Stimulated activated CD4-positive, alpha-beta T cell treated with anti-CD3 and anti-CD28 coated beads, TNF-alpha, amount 100 ng/mL, for 4 hours (primary cell): ENCODE results near the gene PTPRD.
"Not testable (repeated sequence)": the region's sequence is repeated elsewhere in the genome, so short reads cannot be mapped to it uniquely, and the experiment has no call there.

Experiments
- DNase-seq, 3 experiments: peaks; one replicate each; pipeline ENCODE4 v3.0.0-alpha.2; 2020; ENCODE audit warnings: low read depth in 3 of 3

The PTPRD gene

GRCh38 chr9:9310743-9311142 lies 1302.1 kb downstream of the PTPRD start:
- not testable (repeated sequence) for DNase-seq

GRCh38 chr9:9305600-9305999 lies 1307.2 kb downstream of the PTPRD start:
- no peak for DNase-seq

- DNase-seq = no peak
Observed at GRCh38 chr9:9299134-9299533, 1313.7 kb downstream of the PTPRD start.

GRCh38 chr9:9286001-9286400 lies 1326.8 kb downstream of the PTPRD start:
- DNase-seq = no peak

DNA sequence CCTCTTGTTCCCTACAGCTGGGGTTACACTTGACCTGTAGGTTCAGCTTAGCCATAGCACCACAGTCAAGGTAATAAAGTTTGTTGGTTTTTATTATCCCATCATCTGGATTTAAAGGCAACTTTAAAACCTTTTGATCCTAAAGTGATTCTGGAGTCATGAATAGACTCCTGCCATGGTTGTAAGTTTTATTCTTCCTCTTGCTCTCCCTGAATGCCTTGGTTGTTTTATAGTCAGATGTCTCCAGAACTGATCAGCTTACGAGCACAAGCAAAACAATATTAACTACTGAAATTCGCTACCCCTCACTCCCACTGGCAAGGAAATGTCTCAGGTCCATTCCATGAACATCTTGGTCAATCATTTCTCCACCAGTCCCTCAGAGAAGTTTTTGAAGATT lies 1328.6 kb downstream of the PTPRD start:
- no peak for DNase-seq

- no peak for DNase-seq
Observed at GRCh38 chr9:9283159-9283986, 1329.4 kb downstream of the PTPRD start.

DNA sequence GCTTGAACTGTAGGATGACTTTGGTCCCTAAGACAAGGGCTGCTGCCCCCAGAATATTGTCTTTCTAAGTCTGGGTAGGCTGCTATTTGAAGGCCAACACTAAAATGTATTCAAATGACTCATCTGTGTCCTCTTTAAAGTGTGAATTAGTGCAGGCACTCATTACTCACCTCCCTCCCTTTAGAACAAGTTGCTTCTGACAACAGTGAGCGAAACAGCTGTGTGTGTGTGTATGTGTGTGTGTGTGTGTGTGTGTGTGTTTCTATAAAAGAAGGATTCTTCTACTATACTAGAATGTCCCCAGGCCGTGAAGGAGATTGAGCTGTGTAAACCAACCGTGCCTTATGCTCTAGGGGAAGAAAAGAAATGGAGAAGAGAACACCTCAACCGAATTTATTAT lies 1337.2 kb downstream of the PTPRD start:
- no peak for DNase-seq

DNA sequence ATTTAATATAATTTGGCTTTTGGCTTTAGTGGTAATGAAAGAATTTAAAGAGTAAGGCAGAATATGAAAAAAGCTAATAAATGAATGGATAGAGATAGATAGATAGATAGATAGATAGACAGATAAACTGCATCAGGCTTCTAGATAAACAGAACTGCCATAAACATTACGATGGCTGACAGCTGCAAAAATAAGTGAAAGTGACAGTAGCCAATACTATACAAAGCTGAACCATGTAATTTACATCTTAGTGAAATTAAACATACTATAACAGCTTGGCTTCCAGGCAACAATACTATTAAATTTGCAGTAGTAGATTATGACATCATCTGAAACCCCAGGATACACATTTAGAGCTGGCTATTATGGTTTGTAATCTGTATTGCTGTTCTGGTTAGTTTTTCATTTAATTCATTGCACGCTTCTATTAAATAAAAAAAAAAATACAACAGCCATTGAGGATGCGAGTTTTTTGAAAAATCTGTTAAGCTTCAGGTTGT lies 1354.8 kb downstream of the PTPRD start:
- no peak for DNase-seq

DNA sequence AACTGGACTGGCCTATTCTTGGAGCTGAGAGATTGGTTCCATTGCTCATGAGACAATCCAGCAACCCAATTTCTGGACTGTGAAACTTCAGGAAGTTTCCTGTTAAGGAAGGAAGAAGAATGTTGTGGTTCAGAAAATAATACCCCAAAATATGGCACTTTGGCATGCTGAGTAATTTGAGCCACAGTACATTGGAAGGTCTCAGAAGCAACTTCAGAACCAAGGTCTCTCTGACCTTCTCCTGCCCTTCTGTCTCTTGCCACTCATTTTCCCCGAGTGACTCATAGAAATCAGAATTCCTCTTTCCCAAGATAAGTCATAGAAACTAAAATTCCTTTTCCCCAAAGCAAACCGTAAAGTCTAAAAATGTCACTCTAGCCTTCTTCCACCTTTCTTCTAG lies 1366.1 kb downstream of the PTPRD start:
- no peak for DNase-seq

- DNase-seq = no peak
Observed at GRCh38 chr9:9231946-9232345, 1380.9 kb downstream of the PTPRD start.

DNA sequence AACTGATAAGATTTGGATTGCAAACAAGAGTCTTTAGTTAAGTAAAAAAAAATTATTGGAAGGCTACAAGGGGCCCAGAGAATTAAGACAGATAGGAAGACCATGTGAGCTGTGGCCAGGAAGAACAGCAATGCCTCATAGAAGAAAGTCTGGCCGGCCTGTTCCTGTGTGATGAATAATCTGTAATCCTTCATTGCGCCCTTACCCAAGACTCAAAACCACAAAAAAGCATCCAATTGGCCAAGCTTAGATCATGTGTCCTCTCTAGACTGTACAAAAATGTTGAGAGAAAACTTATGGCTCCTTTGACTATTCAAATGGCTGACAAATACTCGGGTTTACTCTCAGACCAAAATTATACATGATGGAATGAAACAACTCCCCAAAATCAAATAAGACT lies 1383.5 kb downstream of the PTPRD start:
- DNase-seq = no peak

DNA sequence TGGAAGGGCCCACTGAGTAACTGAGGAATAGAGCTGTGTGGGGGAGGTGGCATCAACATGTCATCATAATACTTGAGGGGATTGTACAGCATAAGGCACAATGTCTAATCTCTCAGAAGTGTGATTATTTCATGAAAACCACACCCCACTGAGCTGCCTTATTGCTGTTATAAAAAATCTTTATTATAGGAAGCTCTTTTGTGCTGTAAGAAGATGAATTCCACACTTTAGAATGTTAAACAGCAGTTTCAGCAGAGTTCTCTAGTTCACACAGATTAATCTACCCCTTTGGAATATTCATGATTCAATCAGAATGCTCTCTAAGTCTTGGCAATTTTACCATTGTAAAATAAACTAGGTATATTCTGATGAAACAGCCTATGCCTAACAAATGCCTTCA lies 1389.6 kb downstream of the PTPRD start:
- no peak for DNase-seq

- no peak for DNase-seq
Observed at GRCh38 chr9:9222730-9223129, 1390.1 kb downstream of the PTPRD start.

GRCh38 chr9:9216934-9217333 lies 1395.9 kb downstream of the PTPRD start:
- no peak for DNase-seq

DNA sequence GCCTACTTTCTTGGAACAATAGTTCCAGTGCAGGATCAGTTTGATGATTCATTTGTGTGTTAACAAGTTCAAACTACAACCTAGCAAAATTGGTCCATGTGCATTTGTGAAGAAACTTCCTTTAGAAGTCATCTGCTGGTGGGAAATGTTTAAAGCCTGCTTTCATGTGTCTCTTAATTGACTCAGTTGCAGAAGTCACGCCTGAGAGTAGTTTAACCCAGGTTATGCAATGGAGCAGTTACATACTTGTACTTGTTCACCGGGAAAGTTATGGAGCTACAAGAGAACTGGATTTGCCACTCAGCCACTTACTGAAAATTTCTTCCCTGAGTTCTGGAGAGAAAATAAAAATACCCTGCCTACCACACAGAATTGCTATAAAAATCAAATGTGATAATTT lies 1397.8 kb downstream of the PTPRD start:
- DNase-seq = no peak

DNA sequence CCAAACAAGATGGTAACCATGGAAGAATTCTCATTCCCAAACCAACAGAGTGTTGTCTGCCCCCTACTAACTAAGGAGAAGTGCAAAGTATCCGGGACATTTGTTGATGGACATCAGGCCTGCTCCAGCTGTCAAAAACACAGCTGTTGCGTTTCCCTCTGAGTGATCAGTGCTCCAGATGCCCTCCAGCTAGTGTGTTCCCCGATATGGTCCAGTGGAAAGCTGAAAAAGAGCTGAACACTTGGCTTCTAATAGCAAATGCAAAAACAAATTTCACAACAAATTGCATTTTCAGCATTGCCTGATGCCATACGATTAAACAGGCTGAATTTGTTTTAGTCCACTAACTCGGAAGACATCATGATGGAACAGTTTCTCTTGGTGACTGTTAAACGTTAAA lies 1398.7 kb downstream of the PTPRD start:
- DNase-seq = no peak

- no peak for DNase-seq
Observed at GRCh38 chr9:9212963-9213362, 1399.8 kb downstream of the PTPRD start.

DNA sequence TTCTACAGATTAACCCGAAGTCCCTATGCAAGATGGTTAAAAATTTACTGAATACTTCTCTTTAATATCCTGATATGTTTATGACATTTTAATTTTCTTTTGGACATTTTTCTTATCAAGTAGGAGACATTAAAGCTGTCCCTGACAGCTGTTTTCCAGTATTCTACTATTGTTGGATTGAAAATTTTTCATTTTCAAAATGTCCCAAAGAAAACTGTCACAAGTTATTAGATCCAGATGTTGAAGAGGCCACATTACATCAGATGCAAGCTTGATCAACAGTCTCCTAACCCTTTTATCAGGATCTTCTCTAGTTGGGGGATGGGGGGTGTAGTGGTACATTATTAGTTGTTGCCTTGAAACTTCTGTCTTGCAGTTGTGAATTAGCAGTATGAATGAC lies 1410.5 kb downstream of the PTPRD start:
- DNase-seq = no peak

- no peak for DNase-seq
Observed at GRCh38 chr9:9186086-9186485, 1426.7 kb downstream of the PTPRD start.

DNA sequence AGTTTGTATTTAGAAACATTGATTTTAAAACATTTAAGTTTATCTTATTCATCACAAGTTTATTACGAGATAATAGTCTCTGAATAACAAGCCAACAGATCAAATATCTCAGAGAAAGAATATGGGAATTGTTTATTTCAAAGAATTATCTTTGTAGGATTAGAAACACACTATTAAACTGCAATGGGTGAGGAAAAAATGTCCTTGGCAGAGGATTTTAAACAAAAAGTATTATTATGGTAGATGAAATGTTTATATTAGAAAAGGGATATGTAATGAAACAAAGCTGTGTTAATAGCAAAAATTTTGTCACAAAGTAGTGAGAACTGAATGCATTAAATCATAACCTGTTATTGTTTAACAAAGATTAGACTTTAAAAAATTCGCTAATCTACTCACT lies 1430.4 kb downstream of the PTPRD start:
- no peak for DNase-seq

DNA sequence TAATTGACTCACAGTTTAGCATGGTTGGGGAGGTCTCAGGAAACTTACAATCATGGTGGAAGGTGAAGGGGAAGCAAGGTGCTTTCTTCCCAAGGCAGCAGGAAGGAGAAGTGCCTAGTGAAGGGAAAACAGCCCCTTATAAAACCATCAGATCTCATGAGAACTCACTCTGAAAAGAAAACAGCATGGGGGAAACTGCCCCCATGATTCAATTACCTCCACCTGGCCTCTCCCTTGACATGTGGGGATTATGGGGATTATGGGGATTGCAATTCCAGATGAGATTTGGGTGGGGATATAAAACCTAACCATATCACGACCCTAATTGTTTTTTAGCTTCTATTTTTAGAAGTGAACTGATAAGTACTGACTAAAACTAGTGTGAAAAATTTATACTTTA lies 1435.7 kb downstream of the PTPRD start:
- no peak for DNase-seq

DNA sequence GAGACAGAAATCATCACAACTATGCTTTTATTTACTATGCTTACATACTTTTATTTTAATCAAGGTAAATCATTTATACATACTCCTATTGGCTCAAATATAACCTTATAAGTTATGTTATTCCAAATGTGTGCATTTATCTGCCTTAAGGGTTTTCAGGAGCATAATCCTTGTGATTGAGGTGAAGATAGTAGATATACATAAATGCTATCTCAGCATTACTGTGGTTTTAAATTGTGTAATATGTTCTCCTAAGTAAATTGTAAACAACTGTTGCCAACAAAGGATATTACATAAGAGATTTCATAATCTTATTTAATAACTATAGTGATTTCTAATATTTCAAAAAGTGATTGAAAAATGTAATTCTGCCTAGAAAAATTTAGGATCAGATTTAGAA lies 1438.4 kb downstream of the PTPRD start:
- DNase-seq = no peak

- no peak for DNase-seq
Observed at GRCh38 chr9:9173264-9173663, 1439.5 kb downstream of the PTPRD start.
